Neuronal stem cell (in vitro differentiated cells): ENCODE results near the gene AMPD3.

Experiments
- DNase-seq: peaks from one replicate; pipeline ENCODE4 v3.0.0-alpha.2; 2013; ENCODE audit warnings: low spot score
- H2AFZ ChIP-seq: one replicate; pipeline ENCODE4 v1.6.1; 2013; ENCODE audit warnings: mild to moderate bottlenecking, low read length, inconsistent platforms
- H2AK5ac ChIP-seq: 2 replicates; pipeline ENCODE4 v1.6.1; 2013; ENCODE audit warnings: low read depth, mild to moderate bottlenecking, inconsistent platforms, low read length, moderate library complexity, mixed read lengths
- H2BK120ac ChIP-seq: 2 replicates; pipeline ENCODE4 v1.6.1; 2013; ENCODE audit warnings: low read depth, mild to moderate bottlenecking, inconsistent platforms, low read length, moderate library complexity, mixed read lengths
- H2BK12ac ChIP-seq: one replicate; pipeline ENCODE4 v1.6.1; 2013; ENCODE audit warnings: low read length, inconsistent platforms
- H2BK15ac ChIP-seq: 2 replicates; pipeline ENCODE4 v1.6.1; 2013; ENCODE audit warnings: mild to moderate bottlenecking, low read length, inconsistent platforms, mixed read lengths
- H2BK5ac ChIP-seq: one replicate; pipeline ENCODE4 v1.6.1; 2013; ENCODE audit warnings: inconsistent platforms, mild to moderate bottlenecking, low read length, moderate library complexity
- H3K14ac ChIP-seq: one replicate; pipeline ENCODE4 v1.6.1; 2013; ENCODE audit warnings: low read length, inconsistent platforms
- H3K18ac ChIP-seq: 2 replicates; pipeline ENCODE4 v1.6.1; 2013; ENCODE audit warnings: low read length, inconsistent platforms
- H3K23ac ChIP-seq: 2 replicates; pipeline ENCODE4 v1.6.1; 2013; ENCODE audit warnings: low read depth, mild to moderate bottlenecking, mixed read lengths, low read length, inconsistent platforms; ENCODE audit not compliant: poor library complexity
- H3K27ac ChIP-seq: replicated peaks from 3 replicates; pipeline ENCODE4 v1.5.1; 2013; ENCODE audit warnings: low read length, inconsistent platforms
- H3K27me3 ChIP-seq, 3 experiments: 2 replicates each; pipeline ENCODE4 v1.6.1; 2013; ENCODE audit warnings: low read length in 3 of 3, mild to moderate bottlenecking in 2 of 3, inconsistent platforms in 1 of 3, low read depth in 1 of 3, mixed read lengths in 1 of 3, moderate library complexity in 1 of 3; ENCODE audit not compliant: control insufficient read depth in 3 of 3, insufficient read depth in 3 of 3
- H3K36me3 ChIP-seq, 2 donors: replicated peaks in 1 of 2; 2 replicates each; pipeline ENCODE4 v1.6.1; 2013; ENCODE audit warnings: low read length in 2 of 2; ENCODE audit not compliant: control insufficient read depth in 2 of 2, insufficient read depth in 2 of 2
- H3K4ac ChIP-seq: 2 replicates; pipeline ENCODE4 v1.6.1; 2013; ENCODE audit warnings: inconsistent platforms, mild to moderate bottlenecking, low read length, moderate library complexity
- H3K4me1 ChIP-seq, 2 donors: 1 replicate in 1 of 2; 2 replicates in 1 of 2; pipeline ENCODE4 v1.6.1; 2013; ENCODE audit warnings: low read length in 2 of 2, low read depth in 1 of 2; ENCODE audit not compliant: control insufficient read depth in 2 of 2, insufficient read depth in 1 of 2
- H3K4me2 ChIP-seq: one replicate; pipeline ENCODE4 v1.6.1; 2013; ENCODE audit warnings: mild to moderate bottlenecking, low read length, inconsistent platforms; ENCODE audit not compliant: insufficient read depth, poor library complexity, severe bottlenecking
- H3K4me3 ChIP-seq, 2 donors: 2 replicates each; pipeline ENCODE4 v1.5.1; 2013; ENCODE audit warnings: low read length in 2 of 2, mild to moderate bottlenecking in 2 of 2, inconsistent platforms in 1 of 2, moderate library complexity in 1 of 2
- H3K79me1 ChIP-seq: one replicate; pipeline ENCODE4 v1.6.1; 2013; ENCODE audit warnings: low read depth, mild to moderate bottlenecking, inconsistent platforms, low read length, moderate library complexity
- H3K9ac ChIP-seq: one replicate; pipeline ENCODE4 v1.6.1; 2013; ENCODE audit warnings: mild to moderate bottlenecking, low read depth, low read length, inconsistent platforms; ENCODE audit not compliant: poor library complexity
- H3K9me3 ChIP-seq, 2 donors: replicated peaks in 1 of 2; 2 replicates each; pipeline versions ENCODE3 to v1.6.1; 2013; ENCODE audit warnings: low read length in 2 of 2, mild to moderate bottlenecking in 2 of 2, inconsistent platforms in 1 of 2, low read depth in 1 of 2, mixed read lengths in 1 of 2, moderate library complexity in 1 of 2; ENCODE audit not compliant: control insufficient read depth in 2 of 2, insufficient read depth in 1 of 2
- H4K8ac ChIP-seq: one replicate; pipeline ENCODE4 v1.6.1; 2013; ENCODE audit warnings: low read depth, mild to moderate bottlenecking, inconsistent platforms, low read length, moderate library complexity
- H4K91ac ChIP-seq: one replicate; pipeline ENCODE4 v1.6.1; 2013; ENCODE audit warnings: low read length, low read depth, mild to moderate bottlenecking, inconsistent platforms; ENCODE audit not compliant: poor library complexity
- WGBS, 2 donors: extraction: QIAGEN DNeasy Blood & Tissue Kit; methylation state at CpG; one replicate each; pipeline ENCODE4 v1.1.7; 2013; ENCODE audit warnings: missing lambda C conversion rate in 2 of 2, mixed read lengths in 1 of 2; ENCODE audit not compliant: insufficient read length in 2 of 2, insufficient replicate concordance in 1 of 2; ENCODE audit errors: extremely low coverage in 2 of 2; 5-methylcytosine and 5-hydroxymethylcytosine counted together

The AMPD3 gene

GRCh38 chr11:10522276-10522675 is 67.2 kb downstream of the AMPD3 start:
- Histone ChIP-seq H4K91ac (no peak overlapping the region), H3K4me1 (no peaks in the 10 kb centered on the region), H3K9me3 (no peaks in the 10 kb centered on the region), H3K18ac (no peak overlapping the region), H2BK120ac (no peak overlapping the region), H3K36me3 (peaks cover 4 to 86% of the 10 kb centered on the region in 2 donors), H4K8ac (no peak overlapping the region), H2AFZ (no peak overlapping the region), H3K9ac (no peak overlapping the region), H3K27ac (no peak overlapping the region), H3K4me3 (no peak overlapping the region), H3K27me3 (no peaks in the 10 kb centered on the region), H2AK5ac (no peak overlapping the region), H3K14ac (no peak overlapping the region), H2BK12ac (no peak overlapping the region), H2BK5ac (no peak overlapping the region), H3K23ac (no peak overlapping the region), H2BK15ac (no peak overlapping the region), H3K79me1 (no peaks in the 10 kb centered on the region), H3K4me2 (no peak overlapping the region), H3K4ac (no peak overlapping the region)
- WGBS, 2 donors = no CpG with 5 or more reads among the region's 1 CpG
- DNase-seq = no peak

GRCh38 chr11:10522921-10523320 is 67.9 kb downstream of the AMPD3 start:
- no peak overlapping the region for H3K4me2 ChIP-seq

GRCh38 chr11:10524471-10524870 is 69.4 kb downstream of the AMPD3 start:
- no peak overlapping the region for H2AFZ ChIP-seq
- no peak overlapping the region for H4K8ac ChIP-seq
- H2BK5ac ChIP-seq = no peak overlapping the region
- no peak overlapping the region for H3K18ac ChIP-seq
- H3K36me3 ChIP-seq = peaks cover 4 to 91% of the 10 kb centered on the region in 2 donors
- no peak overlapping the region for H3K4ac ChIP-seq
- H3K14ac ChIP-seq = no peak overlapping the region
- H3K9me3 ChIP-seq = no peaks in the 10 kb centered on the region
- DNase-seq = no peak
- no peak overlapping the region for H2BK120ac ChIP-seq
- H3K4me3 ChIP-seq = no peak overlapping the region
- H3K79me1 ChIP-seq = no peaks in the 10 kb centered on the region
- H2BK15ac ChIP-seq = no peak overlapping the region
- no peak overlapping the region for H3K27ac ChIP-seq
- no peak overlapping the region for H2AK5ac ChIP-seq
- H2BK12ac ChIP-seq = no peak overlapping the region
- no peaks in the 10 kb centered on the region for H3K27me3 ChIP-seq
- no peaks in the 10 kb centered on the region for H3K4me1 ChIP-seq
- no CpG with 5 or more reads among the region's 1 CpG for WGBS, 2 donors
- H3K9ac ChIP-seq = no peak overlapping the region
- H4K91ac ChIP-seq = no peak overlapping the region
- H3K23ac ChIP-seq = no peak overlapping the region
- H3K4me2 ChIP-seq = no peak overlapping the region

More at GRCh38 chr11:10522921-10523320, 67.9 kb downstream of the AMPD3 start:
- no CpG with 5 or more reads among the region's 2 CpGs for WGBS, 2 donors
- peaks cover 6 to 90% of the 10 kb centered on the region in 2 donors for H3K36me3 ChIP-seq
- H2BK120ac ChIP-seq = no peak overlapping the region
- no peak overlapping the region for H2BK15ac ChIP-seq
- no peaks in the 10 kb centered on the region for H3K9me3 ChIP-seq
- DNase-seq = no peak
- no peaks in the 10 kb centered on the region for H3K27me3 ChIP-seq
- H2BK12ac ChIP-seq = no peak overlapping the region
- H4K91ac ChIP-seq = no peak overlapping the region
- no peak overlapping the region for H4K8ac ChIP-seq
- H3K27ac ChIP-seq = no peak overlapping the region
- no peak overlapping the region for H2AFZ ChIP-seq
- no peaks in the 10 kb centered on the region for H3K79me1 ChIP-seq
- no peak overlapping the region for H3K14ac ChIP-seq
- no peak overlapping the region for H3K4ac ChIP-seq
- no peaks in the 10 kb centered on the region for H3K4me1 ChIP-seq
- H3K4me3 ChIP-seq = no peak overlapping the region
- no peak overlapping the region for H3K9ac ChIP-seq
- no peak overlapping the region for H2AK5ac ChIP-seq
- H3K23ac ChIP-seq = no peak overlapping the region
- H2BK5ac ChIP-seq = no peak overlapping the region
- H3K18ac ChIP-seq = no peak overlapping the region

GRCh38 chr11:10526974-10527918 is 72.2 kb downstream of the AMPD3 start:
- peaks cover 1 to 86% of the 10 kb centered on the region in 2 donors for H3K36me3 ChIP-seq

More at GRCh38 chr11:10526974-10527918, 72.2 kb downstream of the AMPD3 start:
- Histone ChIP-seq H2BK5ac (no peak overlapping the region), H3K9me3 (no peaks in the 10 kb centered on the region), H3K27ac (no peak overlapping the region), H2AK5ac (no peak overlapping the region), H4K91ac (no peak overlapping the region), H3K4me3 (no peak overlapping the region), H3K4me1 (no peaks in the 10 kb centered on the region), H2BK120ac (no peak overlapping the region), H2BK15ac (no peak overlapping the region), H3K4ac (no peak overlapping the region), H3K18ac (no peak overlapping the region), H4K8ac (no peak overlapping the region), H3K14ac (no peak overlapping the region), H3K4me2 (no peak overlapping the region), H2BK12ac (no peak overlapping the region), H2AFZ (no peak overlapping the region), H3K27me3 (no peaks in the 10 kb centered on the region), H3K79me1 (no peaks in the 10 kb centered on the region), H3K9ac (no peak overlapping the region), H3K23ac (no peak overlapping the region)
- no peak for DNase-seq
- WGBS, 2 donors = no CpG with 5 or more reads among the region's 6 CpGs
